ENCODE measurements around the gene MYO9A. TPM values are rescaled to one million over a fixed set of nuclear protein-coding genes. Genes with fewer than 3 reads are reported as not detected.

MYO9A gene
- total RNA-seq, 1 experiment from 2014 or later: 21.4 TPM

GRCh38 chr15:72116731-72117485 lies 1.0 kb downstream of the MYO9A start:
- Histone ChIP-seq H3T11ph (ENCODE audit: low read length) (no peak overlapping the region), H3K9me3 (ENCODE audit: control insufficient read depth, low read depth, low read length) (no peaks in the 10 kb centered on the region), H4K20me1 (ENCODE audit: control insufficient read depth, insufficient read depth, insufficient read length) (peaks cover 3% of the 10 kb centered on the region), H2AFZ (ENCODE audit: low read length) (no peak overlapping the region), H2AK5ac (ENCODE audit: insufficient read length, low read length) (no peak overlapping the region), H4K91ac (ENCODE audit: insufficient read length, low read depth, low read length) (no peak overlapping the region), H3K27me3 (ENCODE audit: insufficient read depth, low read length) (no peaks in the 10 kb centered on the region), H3K4me2 (ENCODE audit: insufficient read depth, insufficient read length, low read length) (peak overlapping the region; percentile 85), H2BK5ac (ENCODE audit: insufficient read length, low read length) (no peak overlapping the region), H3K9ac (ENCODE audit: extremely low read depth, insufficient read length, low read length) (peak overlapping the region; percentile 28), H2BK120ac (ENCODE audit: low read depth, low read length, poor library complexity, severe bottlenecking) (no peak overlapping the region), H3K79me1 (ENCODE audit: insufficient read depth, low read depth, low read length, poor library complexity, severe bottlenecking) (no peaks in the 10 kb centered on the region), H4K8ac (replicated peaks; ENCODE audit: insufficient read length, low read depth, low read length) (no peak overlapping the region), H3K18ac (ENCODE audit: insufficient read length, low read depth, low read length) (no peak overlapping the region), H2BK15ac (ENCODE audit: low read depth, low read length) (no peak overlapping the region), H3K14ac (ENCODE audit: insufficient read depth, low read length) (no peak overlapping the region), H3K23ac (ENCODE audit: insufficient read length, low read depth, low read length) (no peak overlapping the region), H2BK12ac (ENCODE audit: insufficient read length, low read depth, low read length) (no peak overlapping the region), H2BK20ac (ENCODE audit: low read depth, low read length, poor library complexity, severe bottlenecking) (no peak overlapping the region), H3K79me2 (ENCODE audit: insufficient read depth, low read length) (0 out of 2 replicates have a peak, but pooled peaks cover 2% of the 10 kb centered on the region), H4K5ac (ENCODE audit: insufficient read length, low read depth, low read length) (no peak overlapping the region), H3K23me2 (ENCODE audit: insufficient read length, low read depth, low read length, poor library complexity, severe bottlenecking) (peaks cover 13% of the 10 kb centered on the region), H3K4me1 (ENCODE audit: insufficient read depth, low read length) (peaks cover 2% of the 10 kb centered on the region; the same call in 1 of the 2 replicates), H3K27ac (ENCODE audit: insufficient read length, low read depth, low read length) (no peak overlapping the region), H3K56ac (ENCODE audit: insufficient read length, low read depth, low read length) (no peak overlapping the region), H3K4ac (ENCODE audit: low read depth, low read length) (no peak overlapping the region)
- H3K36me3 Mint-ChIP-seq (ENCODE audit: insufficient read depth in 1 of 3, low read depth in 3 of 3): no peaks in the 10 kb centered on the region
- peaks cover 23 to 27% of the 10 kb centered on the region in 2 experiments for H3K4me1 Mint-ChIP-seq
- H3K27me3 Mint-ChIP-seq (ENCODE audit: low read depth): no peaks in the 10 kb centered on the region
- H3K27ac Mint-ChIP-seq: peak overlapping the region; percentile 52 to 82 (median 57); a peak in 6 of 7 replicates
- no peak for DNase-seq
- no CpG with 5 or more reads among the region's 24 CpGs for WGBS (ENCODE audit: extremely low coverage, insufficient read length, low lambda C conversion rate)
- TF ChIP-seq CTCF (conservative IDR thresholded peaks at IDR 0.05): no peak
- H3K9me3 Mint-ChIP-seq: no peaks in the 10 kb centered on the region
- H3K4me3 Mint-ChIP-seq: peak overlapping the region; percentile 98
